Measurements from ENCODE around the gene EEF1AKMT3. TPM values are rescaled to one million over a fixed set of nuclear protein-coding genes. Genes with fewer than 3 reads are reported as not detected.

Gene EEF1AKMT3
- polyA plus RNA-seq, 1 donor (not counting 4 experiments of a cell fraction or from before 2014, with no cell fraction given): 7.7 TPM

DNA sequence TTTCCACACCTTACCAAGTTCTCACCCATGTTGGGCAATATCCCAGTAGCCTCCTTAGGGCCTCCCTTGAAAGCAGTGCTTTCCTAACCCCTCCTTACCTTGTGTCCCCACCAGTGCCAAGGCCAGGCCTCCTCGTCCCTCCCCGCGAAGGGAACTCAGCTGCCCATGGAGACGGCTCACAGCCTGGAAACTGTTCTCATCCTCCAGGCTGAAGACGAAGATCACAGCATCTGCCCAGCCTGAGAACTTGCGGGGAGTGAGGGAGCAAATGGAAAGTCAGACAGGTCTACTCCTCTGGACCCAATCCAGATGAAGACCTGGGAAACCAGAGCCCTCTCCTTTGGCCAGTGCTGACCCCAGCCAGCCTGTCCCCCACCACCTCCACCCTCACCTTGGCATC is 38.5 kb upstream of the EEF1AKMT3 start:
- Histone ChIP-seq H3K27me3 (ENCODE audit: control insufficient read depth, extremely low read depth, insufficient read depth, low read length) (peaks cover 40% of the 10 kb centered on the region), H3K79me2 (ENCODE audit: control insufficient read depth, insufficient read depth, low read length) (no peaks in the 10 kb centered on the region), H3K4me1 (ENCODE audit: control insufficient read depth, extremely low read depth, insufficient read depth, low read length) (peaks cover 15% of the 10 kb centered on the region), H3K9me1 (ENCODE audit: control insufficient read depth, extremely low read depth, insufficient read depth, low read length) (no peaks in the 10 kb centered on the region), H3K4me3 (ENCODE audit: control insufficient read depth in 2 of 3, extremely low read depth in 1 of 3, insufficient read depth in 2 of 3, low read depth in 1 of 3, low read length in 3 of 3) (no peak overlapping the region), H3K36me3 (ENCODE audit: control insufficient read depth in 2 of 2, extremely low read depth in 1 of 2, insufficient read depth in 2 of 2, low read length in 2 of 2) (no peaks in the 10 kb centered on the region), H3K9ac (ENCODE audit: control insufficient read depth, extremely low read depth, insufficient read depth, low read length) (no peak overlapping the region), H4K20me1 (ENCODE audit: control insufficient read depth, extremely low read depth, insufficient read depth, low read length) (no peaks in the 10 kb centered on the region), H3K4me2 (ENCODE audit: control insufficient read depth, extremely low read depth, insufficient read depth, low read depth, low read length) (no peak overlapping the region), H3K9me3 (ENCODE audit: control insufficient read depth, low read depth, low read length) (no peaks in the 10 kb centered on the region), H2AFZ (ENCODE audit: control insufficient read depth, low read length) (no peak overlapping the region), H3K27ac (ENCODE audit: control insufficient read depth, insufficient read depth, low read length) (no peak overlapping the region)
- no peak for FAIRE-seq
- no peak for DNase-seq (ENCODE audit: low read depth, low spot score)
- dilution Hi-C loops (cut with MboI; ENCODE audit: extremely low pct_ligation_motif_present, low sequenced_read_pairs): loop anchor here (25.0 kb wide), 1 partner anchor 147 kb away; the partner anchor contains the start of gene PIP4K2C
- TF ChIP-seq, protein P1, sequence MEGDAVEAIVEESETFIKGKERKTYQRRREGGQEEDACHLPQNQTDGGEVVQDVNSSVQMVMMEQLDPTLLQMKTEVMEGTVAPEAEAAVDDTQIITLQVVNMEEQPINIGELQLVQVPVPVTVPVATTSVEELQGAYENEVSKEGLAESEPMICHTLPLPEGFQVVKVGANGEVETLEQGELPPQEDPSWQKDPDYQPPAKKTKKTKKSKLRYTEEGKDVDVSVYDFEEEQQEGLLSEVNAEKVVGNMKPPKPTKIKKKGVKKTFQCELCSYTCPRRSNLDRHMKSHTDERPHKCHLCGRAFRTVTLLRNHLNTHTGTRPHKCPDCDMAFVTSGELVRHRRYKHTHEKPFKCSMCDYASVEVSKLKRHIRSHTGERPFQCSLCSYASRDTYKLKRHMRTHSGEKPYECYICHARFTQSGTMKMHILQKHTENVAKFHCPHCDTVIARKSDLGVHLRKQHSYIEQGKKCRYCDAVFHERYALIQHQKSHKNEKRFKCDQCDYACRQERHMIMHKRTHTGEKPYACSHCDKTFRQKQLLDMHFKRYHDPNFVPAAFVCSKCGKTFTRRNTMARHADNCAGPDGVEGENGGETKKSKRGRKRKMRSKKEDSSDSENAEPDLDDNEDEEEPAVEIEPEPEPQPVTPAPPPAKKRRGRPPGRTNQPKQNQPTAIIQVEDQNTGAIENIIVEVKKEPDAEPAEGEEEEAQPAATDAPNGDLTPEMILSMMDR (optimal IDR thresholded peaks at IDR 0.05 in 1 of 3, IDR thresholded peaks at IDR 0.05 in 1 of 3, conservative IDR thresholded peaks at IDR 0.05 in 1 of 3; ENCODE audit: extremely low read depth in 1 of 3, insufficient read depth in 2 of 3, low read length in 3 of 3): no peak
- no peak for TF ChIP-seq EZH2 (IDR thresholded peaks at IDR 0.05; ENCODE audit: low read length)

DNA sequence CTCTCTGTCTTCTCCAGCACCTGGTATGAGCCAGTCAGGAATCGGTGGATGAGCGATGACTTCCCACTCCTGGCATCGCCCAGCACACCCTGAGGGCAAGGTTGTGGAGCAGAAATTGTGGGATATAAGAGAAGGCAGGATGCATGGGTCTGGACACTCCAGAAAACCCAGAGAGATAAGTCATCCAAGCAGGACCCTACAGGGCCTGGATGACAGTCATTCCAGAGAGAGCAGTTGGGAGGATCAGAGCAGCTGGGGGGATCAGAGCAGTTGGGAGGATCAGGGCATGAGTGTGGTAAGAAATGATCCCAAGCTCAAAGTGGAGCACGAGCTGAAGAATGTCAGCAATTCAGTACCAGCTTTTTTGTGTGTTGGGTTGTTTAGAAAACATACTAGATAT is 37.8 kb upstream of the EEF1AKMT3 start:
- Histone ChIP-seq H3K4me3 (ENCODE audit: control insufficient read depth in 2 of 3, extremely low read depth in 1 of 3, insufficient read depth in 2 of 3, low read depth in 1 of 3, low read length in 3 of 3) (no peak overlapping the region), H3K9ac (ENCODE audit: control insufficient read depth, extremely low read depth, insufficient read depth, low read length) (no peak overlapping the region), H3K79me2 (ENCODE audit: control insufficient read depth, insufficient read depth, low read length) (no peaks in the 10 kb centered on the region), H3K9me1 (ENCODE audit: control insufficient read depth, extremely low read depth, insufficient read depth, low read length) (no peaks in the 10 kb centered on the region), H3K27me3 (ENCODE audit: control insufficient read depth, extremely low read depth, insufficient read depth, low read length) (peaks cover 46% of the 10 kb centered on the region), H3K9me3 (ENCODE audit: control insufficient read depth, low read depth, low read length) (no peaks in the 10 kb centered on the region), H3K4me1 (ENCODE audit: control insufficient read depth, extremely low read depth, insufficient read depth, low read length) (peaks cover 15% of the 10 kb centered on the region), H3K36me3 (ENCODE audit: control insufficient read depth in 2 of 2, extremely low read depth in 1 of 2, insufficient read depth in 2 of 2, low read length in 2 of 2) (no peaks in the 10 kb centered on the region), H4K20me1 (ENCODE audit: control insufficient read depth, extremely low read depth, insufficient read depth, low read length) (no peaks in the 10 kb centered on the region), H3K27ac (ENCODE audit: control insufficient read depth, insufficient read depth, low read length) (no peak overlapping the region), H3K4me2 (ENCODE audit: control insufficient read depth, extremely low read depth, insufficient read depth, low read depth, low read length) (no peak overlapping the region), H2AFZ (ENCODE audit: control insufficient read depth, low read length) (no peak overlapping the region)
- no peak for FAIRE-seq
- TF ChIP-seq, protein P1 (optimal IDR thresholded peaks at IDR 0.05 in 1 of 3, IDR thresholded peaks at IDR 0.05 in 1 of 3, conservative IDR thresholded peaks at IDR 0.05 in 1 of 3; ENCODE audit: extremely low read depth in 1 of 3, insufficient read depth in 2 of 3, low read length in 3 of 3): no peak
- no peak for TF ChIP-seq EZH2 (IDR thresholded peaks at IDR 0.05; ENCODE audit: low read length)
- dilution Hi-C loops (cut with MboI; ENCODE audit: extremely low pct_ligation_motif_present, low sequenced_read_pairs): loop anchor here (25.0 kb wide), 1 partner anchor 147 kb away; the partner anchor contains the start of gene PIP4K2C
- no peak for DNase-seq (ENCODE audit: low read depth, low spot score)
